Thoracic aorta (tissue), 2 donors: ENCODE data around the gene MPP1. TPM values are rescaled to one million over a fixed set of nuclear protein-coding genes. Genes with fewer than 3 reads are reported as not detected.

Experiments
- ATAC-seq: fragments of 150-250 bp; one replicate; pipeline ENCODE4 v1.8.0; 2017; ENCODE audit warnings: low read depth; ENCODE audit not compliant: insufficient number of reproducible peaks, low FRiP score
- DNase-seq: peaks from one replicate; pipeline ENCODE4 v3.0.0-alpha.2; 2020; ENCODE audit warnings: low spot score
- H3K27ac ChIP-seq, 2 donors: fragments of 200-600 bp; sonication (generic); 1 replicate in 1 of 2; 2 replicates in 1 of 2; pipeline ENCODE4 v1.5.1; 2016; ENCODE audit warnings: mild to moderate bottlenecking in 2 of 2, moderate library complexity in 2 of 2
- H3K27me3 ChIP-seq: fragments of 200-600 bp; sonication (generic); replicated peaks from 2 replicates; pipeline ENCODE4 v1.6.0; 2016; ENCODE audit warnings: mild to moderate bottlenecking; ENCODE audit not compliant: insufficient read depth
- H3K36me3 ChIP-seq: fragments of 200-600 bp; sonication (generic); one replicate; pipeline ENCODE4 v1.5.1; 2016
- H3K4me1 ChIP-seq, 2 donors: fragments of 200-600 bp; sonication (generic); 1 replicate in 1 of 2; 2 replicates in 1 of 2; pipeline versions ENCODE4 v1.5.1 to v1.6.0; 2016; ENCODE audit warnings: low read depth in 2 of 2, mild to moderate bottlenecking in 1 of 2; ENCODE audit not compliant: control insufficient read depth in 1 of 2
- H3K4me3 ChIP-seq: fragments of 200-600 bp; sonication (generic); 2 replicates; pipeline ENCODE4 v1.5.1; 2016; ENCODE audit warnings: mild to moderate bottlenecking
- H3K9me3 ChIP-seq: fragments of 200-600 bp; sonication (generic); 2 replicates; pipeline ENCODE4 v1.5.1; 2016
- CTCF ChIP-seq: fragments of 200-600 bp; sonication (generic); IDR thresholded peaks from one replicate; pipeline ENCODE4 v1.5.1; 2019; ENCODE audit warnings: antibody characterized with exemption
- total RNA-seq, 2 donors: library from RNA; depleted of rRNA; stranded (reverse); fragments of >200 nt; gene quantifications; one replicate each; pipeline versions ENCODE4 v1.1.0 to v1.2.3, GENCODE V29; 2016

The MPP1 gene
- total RNA-seq, 2 donors from 2014 or later, result 42.5 to 49.5 TPM

GRCh38 chrX:154805696-154806091, 409 bp upstream of the MPP1 start:
- H3K4me3 ChIP-seq, result peak overlapping the region; percentile 76
- DNase-seq, result no peak
- H3K9me3 ChIP-seq, result no peaks in the 10 kb centered on the region
- no peak for ATAC-seq
- no peaks in the 10 kb centered on the region for H3K27me3 ChIP-seq
- peaks cover 0 to 4% of the 10 kb centered on the region in 2 donors for H3K4me1 ChIP-seq
- no peak for TF ChIP-seq CTCF
- peak overlapping the region; percentile 53 to 54 for H3K27ac ChIP-seq
- no peaks in the 10 kb centered on the region for H3K36me3 ChIP-seq

GRCh38 chrX:154804261-154804956, 876 bp downstream of the MPP1 start:
- Histone ChIP-seq H3K4me3 (peak overlapping the region; percentile 76), H3K9me3 (no peaks in the 10 kb centered on the region), H3K27ac (peak overlapping the region; percentile 36 to 60), H3K4me1 (peaks cover 0 to 4% of the 10 kb centered on the region in 2 donors), H3K27me3 (no peaks in the 10 kb centered on the region), H3K36me3 (no peaks in the 10 kb centered on the region)
- DNase-seq (no peak), ATAC-seq (no peak)
- no peak for TF ChIP-seq CTCF

GRCh38 chrX:154802947-154803346, 2.3 kb downstream of the MPP1 start:
- Histone ChIP-seq H3K27me3 (no peaks in the 10 kb centered on the region), H3K9me3 (no peaks in the 10 kb centered on the region), H3K36me3 (no peaks in the 10 kb centered on the region), H3K4me3 (no peak overlapping the region), H3K4me1 (peaks cover 0 to 4% of the 10 kb centered on the region in 2 donors), H3K27ac (peak overlapping the region in 1 of 2 donors; percentile 12)
- no peak for TF ChIP-seq CTCF
- DNase-seq (no peak), ATAC-seq (no peak)

GRCh38 chrX:154800478-154801210, 4.6 kb downstream of the MPP1 start:
- ATAC-seq, result no peak
- Histone ChIP-seq H3K27ac (no peak overlapping the region), H3K4me1 (peaks cover 0 to 4% of the 10 kb centered on the region in 2 donors), H3K36me3 (no peaks in the 10 kb centered on the region), H3K9me3 (no peaks in the 10 kb centered on the region), H3K4me3 (no peak overlapping the region), H3K27me3 (no peaks in the 10 kb centered on the region)
- no peak for TF ChIP-seq CTCF
- no peak for DNase-seq

GRCh38 chrX:154799556-154800348, 5.5 kb downstream of the MPP1 start:
- H3K36me3 ChIP-seq, result no peaks in the 10 kb centered on the region
- H3K27ac ChIP-seq, result peak overlapping the region in 1 of 2 donors; percentile 41
- ATAC-seq (no peak), DNase-seq (no peak)
- peaks cover 0 to 4% of the 10 kb centered on the region in 2 donors for H3K4me1 ChIP-seq
- no peaks in the 10 kb centered on the region for H3K9me3 ChIP-seq
- TF ChIP-seq CTCF, result no peak
- no peaks in the 10 kb centered on the region for H3K27me3 ChIP-seq
- H3K4me3 ChIP-seq, result no peak overlapping the region
